GM12875 (cell line): Measurements from ENCODE around the gene PRDM5.
A peak's percentile ranks its signal among the peaks of the same experiment; 100 is the strongest.

ENCODE experiments used
- H3K4me3 ChIP-seq: one replicate; pipeline ENCODE4 v1.5.1; 2011; ENCODE audit warnings: low read depth, low read length, control low read depth
- TF ChIP-seq, protein P1 (sequence below): IDR thresholded peaks from 2 replicates; pipeline ENCODE4 v1.5.1; 2011; ENCODE audit warnings: low read depth, mild to moderate bottlenecking, control low read depth, inconsistent platforms, low read length, moderate library complexity, borderline replicate concordance; ENCODE audit not compliant: insufficient read depth

PRDM5 gene

DNA sequence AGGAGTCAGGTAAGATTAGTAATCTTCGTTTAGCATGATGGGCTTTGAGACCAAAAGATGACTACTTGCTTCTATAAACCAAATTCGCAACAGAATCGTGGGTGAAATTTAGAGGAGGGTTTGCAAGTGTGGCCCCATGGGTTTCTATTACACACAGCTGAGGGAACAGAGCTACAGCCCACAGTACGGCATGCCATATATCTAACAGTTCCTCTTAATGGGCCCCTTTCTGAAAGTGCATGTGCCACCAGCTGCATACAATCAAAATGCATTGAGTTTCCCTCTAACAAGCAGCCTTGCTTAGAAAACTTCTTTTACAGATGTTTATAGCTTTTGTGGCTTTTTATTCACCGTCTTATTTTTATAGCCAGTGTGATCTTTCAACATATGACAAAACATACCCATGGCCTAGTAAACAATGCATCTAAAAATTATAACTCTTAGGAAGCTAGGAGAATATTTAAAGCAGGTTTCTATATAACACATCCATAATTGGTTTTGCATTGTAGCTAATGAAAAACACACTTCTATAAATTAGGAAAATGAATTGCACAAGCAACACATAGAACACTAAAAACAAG, 202.1 kb downstream of the PRDM5 start:
- TF ChIP-seq, protein P1, sequence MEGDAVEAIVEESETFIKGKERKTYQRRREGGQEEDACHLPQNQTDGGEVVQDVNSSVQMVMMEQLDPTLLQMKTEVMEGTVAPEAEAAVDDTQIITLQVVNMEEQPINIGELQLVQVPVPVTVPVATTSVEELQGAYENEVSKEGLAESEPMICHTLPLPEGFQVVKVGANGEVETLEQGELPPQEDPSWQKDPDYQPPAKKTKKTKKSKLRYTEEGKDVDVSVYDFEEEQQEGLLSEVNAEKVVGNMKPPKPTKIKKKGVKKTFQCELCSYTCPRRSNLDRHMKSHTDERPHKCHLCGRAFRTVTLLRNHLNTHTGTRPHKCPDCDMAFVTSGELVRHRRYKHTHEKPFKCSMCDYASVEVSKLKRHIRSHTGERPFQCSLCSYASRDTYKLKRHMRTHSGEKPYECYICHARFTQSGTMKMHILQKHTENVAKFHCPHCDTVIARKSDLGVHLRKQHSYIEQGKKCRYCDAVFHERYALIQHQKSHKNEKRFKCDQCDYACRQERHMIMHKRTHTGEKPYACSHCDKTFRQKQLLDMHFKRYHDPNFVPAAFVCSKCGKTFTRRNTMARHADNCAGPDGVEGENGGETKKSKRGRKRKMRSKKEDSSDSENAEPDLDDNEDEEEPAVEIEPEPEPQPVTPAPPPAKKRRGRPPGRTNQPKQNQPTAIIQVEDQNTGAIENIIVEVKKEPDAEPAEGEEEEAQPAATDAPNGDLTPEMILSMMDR: no peak
- H3K4me3 ChIP-seq: no peak overlapping the region

DNA sequence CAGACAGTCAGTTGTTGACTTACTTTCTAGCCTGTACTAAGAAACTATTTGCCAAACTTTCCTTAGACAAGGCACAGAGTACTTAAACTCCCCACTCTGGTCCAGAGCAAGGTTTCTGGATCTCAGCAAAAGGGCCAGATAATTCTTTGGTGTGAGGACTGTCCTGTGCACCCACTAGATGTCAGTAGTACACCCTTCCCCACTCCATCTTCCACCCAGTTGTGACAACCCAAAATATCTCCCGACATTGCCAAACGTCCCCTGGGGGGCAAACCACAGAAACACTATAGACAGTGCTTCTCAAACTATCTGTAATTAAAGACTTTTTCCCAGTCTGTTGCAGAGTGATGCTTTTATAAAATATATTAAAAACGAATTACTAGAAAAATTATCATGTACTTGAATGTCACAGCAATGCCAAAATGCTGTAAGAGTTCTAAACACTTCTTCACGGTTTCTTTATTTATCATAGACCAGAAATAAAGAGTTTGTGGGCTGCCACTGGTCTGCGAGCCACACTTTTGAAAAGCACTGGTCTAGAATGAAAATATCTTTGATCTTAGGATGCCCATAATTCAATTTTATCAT, 203.5 kb downstream of the PRDM5 start:
- H3K4me3 ChIP-seq: no peak overlapping the region
- TF ChIP-seq, protein P1: peak; percentile 53; the same call in 1 of the 2 replicates

DNA sequence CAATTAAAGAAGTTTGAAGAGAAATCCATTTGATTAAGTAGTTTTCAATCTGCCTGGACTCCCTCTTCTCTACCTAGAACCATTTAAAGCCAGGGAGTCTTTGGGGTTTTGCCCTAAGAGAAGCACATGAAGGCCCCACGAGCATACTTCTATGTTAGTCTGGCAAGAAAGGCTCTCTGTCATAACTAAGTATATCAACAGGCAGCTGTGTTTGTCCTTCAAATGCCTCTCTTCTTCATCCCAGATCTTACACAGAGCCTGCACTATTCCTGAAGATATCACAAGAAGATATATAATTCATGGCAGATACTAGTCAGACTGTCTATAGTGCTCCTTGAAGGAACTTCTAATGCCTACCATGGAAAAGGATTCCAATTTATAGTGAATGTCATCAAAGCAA, 206.2 kb downstream of the PRDM5 start:
- H3K4me3 ChIP-seq: no peak overlapping the region
- TF ChIP-seq, protein P1: no peak

DNA sequence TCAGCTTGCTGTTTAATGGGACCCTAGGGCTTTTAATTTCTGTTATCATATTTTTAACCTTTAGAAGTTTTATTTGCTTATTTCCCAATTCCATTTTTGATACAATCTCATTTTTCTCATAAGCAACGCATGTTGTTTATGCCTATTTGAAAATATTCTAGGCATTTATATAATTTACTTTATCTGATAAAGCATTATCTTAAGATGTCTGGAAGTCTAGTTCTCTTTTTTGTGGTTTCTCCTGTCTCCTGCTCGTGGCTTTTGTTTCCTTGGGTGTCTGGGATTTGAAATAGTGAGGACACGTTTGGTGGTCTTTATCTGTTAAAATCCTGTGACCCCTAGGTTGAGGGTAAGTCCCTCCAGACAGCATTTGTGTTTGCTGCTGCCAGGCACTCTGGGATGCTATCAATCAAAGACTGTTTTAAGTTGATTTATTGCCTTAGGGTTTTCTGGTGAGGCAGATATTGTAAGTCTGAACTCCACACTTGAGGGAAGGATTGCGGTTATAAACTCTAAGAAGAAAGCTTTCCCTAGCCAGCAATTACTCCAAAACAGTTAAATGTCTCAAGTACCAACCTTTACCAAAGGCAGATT, 208.0 kb downstream of the PRDM5 start:
- TF ChIP-seq, protein P1: no peak
- H3K4me3 ChIP-seq: no peak overlapping the region

DNA sequence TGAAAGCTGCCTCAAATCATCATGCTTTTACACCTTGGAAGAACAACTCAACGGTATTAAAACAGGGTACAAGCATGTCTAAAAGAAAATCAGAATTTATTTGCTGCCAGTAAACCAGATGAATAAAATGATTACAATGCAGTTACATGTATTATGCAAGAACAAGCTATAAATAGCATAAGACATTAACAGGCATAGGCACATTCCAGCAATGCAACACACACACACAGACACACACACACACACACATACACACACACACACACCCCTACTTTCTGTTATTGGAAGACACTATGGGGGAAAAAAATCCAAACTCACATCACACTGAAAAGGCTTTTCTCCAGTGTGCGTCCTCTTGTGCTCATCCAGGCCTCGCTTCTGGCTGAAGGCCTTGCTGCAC, 212.5 kb downstream of the PRDM5 start:
- H3K4me3 ChIP-seq: no peak overlapping the region
- TF ChIP-seq, protein P1: no peak

DNA sequence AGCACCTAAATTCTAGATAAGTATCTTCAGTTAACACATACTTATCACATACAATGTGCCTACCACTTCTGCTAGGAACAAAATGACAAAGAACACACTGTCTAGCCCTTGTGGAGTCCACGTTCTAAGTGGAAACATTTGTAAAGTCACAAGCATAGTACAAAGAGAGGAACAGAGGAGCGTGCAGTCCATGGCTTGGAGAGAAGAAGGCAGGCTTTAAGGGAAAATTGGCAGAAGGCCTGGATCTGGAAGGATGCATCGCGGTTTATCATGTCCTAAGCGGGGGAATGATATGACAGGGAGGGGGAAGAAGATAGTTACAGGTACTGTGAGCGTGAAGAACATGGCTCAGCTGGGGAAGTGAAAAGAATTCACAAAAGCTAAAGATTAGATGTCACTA, 218.0 kb downstream of the PRDM5 start:
- H3K4me3 ChIP-seq: no peak overlapping the region
- TF ChIP-seq, protein P1: no peak

DNA sequence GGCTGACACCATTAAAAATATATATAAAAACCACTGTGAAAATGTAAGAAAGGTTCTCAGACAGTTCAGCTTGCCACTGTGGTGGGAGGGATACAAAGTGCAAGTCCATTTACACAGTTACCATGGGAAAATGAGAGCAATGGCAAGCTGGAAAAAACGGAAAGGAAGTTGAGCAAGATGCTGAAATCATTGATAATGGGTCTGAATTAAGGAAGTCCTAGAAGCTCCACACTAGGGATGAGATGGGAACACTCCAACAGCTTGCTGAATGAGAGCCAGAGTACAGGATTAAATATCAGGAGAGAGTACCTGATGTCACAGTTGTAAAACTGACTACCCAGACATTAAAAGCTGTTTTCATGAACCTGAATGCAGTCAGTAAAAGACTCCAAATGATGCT, 218.6 kb downstream of the PRDM5 start:
- H3K4me3 ChIP-seq: no peak overlapping the region
- TF ChIP-seq, protein P1: no peak
